Nephron progenitor cell (in vitro differentiated cells): ENCODE data around the gene UTP3.
A peak's percentile ranks its signal among the peaks of the same experiment; 100 is the strongest.
"Not testable (repeated sequence)": the region's sequence is repeated elsewhere in the genome, so short reads cannot be mapped to it uniquely, and the experiment has no call there.

Experiments
- DNase-seq: peaks from one replicate; pipeline ENCODE4 v3.0.0; 2021
- H3K27ac Mint-ChIP-seq: 2 replicates; pipeline ENCODE4 v1.8.0; 2021; ENCODE audit warnings: mild to moderate bottlenecking, moderate library complexity, mixed read lengths
- H3K27me3 Mint-ChIP-seq: 2 replicates; pipeline ENCODE4 v1.8.0; 2021; ENCODE audit warnings: mild to moderate bottlenecking, low read depth, mixed read lengths; ENCODE audit not compliant: poor library complexity
- H3K36me3 Mint-ChIP-seq: 2 replicates; pipeline ENCODE4 v1.8.0; 2021; ENCODE audit warnings: low read depth, mixed read lengths
- H3K4me1 Mint-ChIP-seq: 2 replicates; pipeline ENCODE4 v1.8.0; 2021; ENCODE audit warnings: mixed read lengths
- H3K4me3 Mint-ChIP-seq: 2 replicates; pipeline ENCODE4 v1.8.0; 2021; ENCODE audit warnings: mild to moderate bottlenecking, moderate library complexity, mixed read lengths
- H3K9me3 Mint-ChIP-seq: 2 replicates; pipeline ENCODE4 v1.8.0; 2021; ENCODE audit warnings: mild to moderate bottlenecking, moderate library complexity, mixed read lengths
- TF ChIP-seq, protein P1 (sequence below): fragments of 200-600 bp; sonication (generic); IDR thresholded peaks from 2 replicates; pipeline ENCODE4 v1.5.0; 2021; ENCODE audit warnings: antibody characterized with exemption

UTP3 gene

DNA sequence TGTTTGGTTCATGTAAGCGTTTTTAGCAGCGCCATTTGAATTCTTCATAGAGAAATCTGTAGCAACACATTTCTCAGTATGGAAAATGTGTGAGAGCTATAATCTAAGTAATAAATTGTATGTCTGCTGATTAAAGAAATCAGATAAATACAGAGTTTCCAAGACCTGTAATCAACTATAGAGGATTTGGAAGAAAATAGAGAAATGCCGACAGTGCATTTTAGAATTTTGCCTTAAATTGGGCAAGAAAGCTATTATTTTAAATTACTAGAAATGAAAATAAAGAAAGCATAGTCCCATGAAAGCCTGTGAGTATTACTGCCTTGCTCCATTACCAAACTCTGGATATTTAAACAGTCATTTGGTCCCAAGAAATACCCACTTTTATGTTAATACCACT lies 36.1 kb downstream of the UTP3 start:
- Mint-ChIP-seq H3K27ac (no peak overlapping the region), H3K4me3 (no peak overlapping the region), H3K27me3 (no peaks in the 10 kb centered on the region), H3K36me3 (peaks cover 7% of the 10 kb centered on the region), H3K9me3 (no peaks in the 10 kb centered on the region), H3K4me1 (peaks cover 22% of the 10 kb centered on the region)
- TF ChIP-seq, protein P1, sequence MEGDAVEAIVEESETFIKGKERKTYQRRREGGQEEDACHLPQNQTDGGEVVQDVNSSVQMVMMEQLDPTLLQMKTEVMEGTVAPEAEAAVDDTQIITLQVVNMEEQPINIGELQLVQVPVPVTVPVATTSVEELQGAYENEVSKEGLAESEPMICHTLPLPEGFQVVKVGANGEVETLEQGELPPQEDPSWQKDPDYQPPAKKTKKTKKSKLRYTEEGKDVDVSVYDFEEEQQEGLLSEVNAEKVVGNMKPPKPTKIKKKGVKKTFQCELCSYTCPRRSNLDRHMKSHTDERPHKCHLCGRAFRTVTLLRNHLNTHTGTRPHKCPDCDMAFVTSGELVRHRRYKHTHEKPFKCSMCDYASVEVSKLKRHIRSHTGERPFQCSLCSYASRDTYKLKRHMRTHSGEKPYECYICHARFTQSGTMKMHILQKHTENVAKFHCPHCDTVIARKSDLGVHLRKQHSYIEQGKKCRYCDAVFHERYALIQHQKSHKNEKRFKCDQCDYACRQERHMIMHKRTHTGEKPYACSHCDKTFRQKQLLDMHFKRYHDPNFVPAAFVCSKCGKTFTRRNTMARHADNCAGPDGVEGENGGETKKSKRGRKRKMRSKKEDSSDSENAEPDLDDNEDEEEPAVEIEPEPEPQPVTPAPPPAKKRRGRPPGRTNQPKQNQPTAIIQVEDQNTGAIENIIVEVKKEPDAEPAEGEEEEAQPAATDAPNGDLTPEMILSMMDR, result no peak
- no peak for DNase-seq

DNA sequence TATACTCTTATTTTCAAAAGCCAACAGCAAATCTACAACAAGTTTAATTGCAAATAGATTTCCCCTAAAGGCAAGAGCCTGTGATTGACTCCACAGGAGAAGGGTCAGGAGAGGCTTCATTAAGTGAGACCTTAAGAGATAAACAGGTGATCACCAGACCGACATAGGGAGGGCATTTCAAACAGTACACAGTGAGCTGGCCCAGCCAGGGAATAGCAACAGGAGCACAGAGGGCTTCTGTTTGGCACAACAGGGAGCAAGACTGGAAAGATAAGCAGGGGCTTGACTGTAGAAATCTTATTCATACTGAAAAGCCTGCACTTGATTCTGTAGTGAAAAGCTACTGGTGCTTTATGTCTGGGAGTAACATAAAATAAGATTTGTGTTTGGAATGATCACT lies 37.3 kb downstream of the UTP3 start:
- H3K9me3 Mint-ChIP-seq, result no peaks in the 10 kb centered on the region

DNA sequence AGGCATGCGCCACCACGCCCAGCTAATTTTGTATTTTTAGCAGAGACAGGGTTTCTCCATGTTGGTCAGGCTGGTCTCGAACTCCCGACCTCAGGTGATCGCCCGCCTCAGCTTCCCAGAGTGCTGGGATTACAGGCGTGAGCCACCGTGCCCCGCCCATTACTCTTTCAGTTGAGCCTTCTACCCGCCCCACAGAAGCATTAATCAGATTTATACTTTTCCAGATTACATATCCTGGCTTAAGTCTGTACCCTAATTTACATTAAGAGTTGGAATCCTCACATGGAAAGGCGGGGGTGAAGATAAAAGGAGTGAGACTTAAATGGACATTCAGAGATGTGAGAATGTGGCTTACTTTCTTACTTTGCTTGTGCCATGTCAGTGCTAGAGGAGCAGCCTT lies 38.2 kb downstream of the UTP3 start:
- not testable (repeated sequence) for H3K9me3 Mint-ChIP-seq, H3K27me3 Mint-ChIP-seq, H3K4me3 Mint-ChIP-seq, H3K36me3 Mint-ChIP-seq, DNase-seq
- H3K27ac Mint-ChIP-seq, result peak overlapping the region; percentile 29
- H3K4me1 Mint-ChIP-seq, result peaks cover 19% of the 10 kb centered on the region

More for the DNA sequence above, 37.3 kb downstream of the UTP3 start:
- Mint-ChIP-seq H3K36me3 (peaks cover 7% of the 10 kb centered on the region), H3K4me3 (no peak overlapping the region), H3K27ac (no peak overlapping the region), H3K27me3 (no peaks in the 10 kb centered on the region), H3K4me1 (peaks cover 22% of the 10 kb centered on the region)
- TF ChIP-seq, protein P1, result no peak
- no peak for DNase-seq

DNA sequence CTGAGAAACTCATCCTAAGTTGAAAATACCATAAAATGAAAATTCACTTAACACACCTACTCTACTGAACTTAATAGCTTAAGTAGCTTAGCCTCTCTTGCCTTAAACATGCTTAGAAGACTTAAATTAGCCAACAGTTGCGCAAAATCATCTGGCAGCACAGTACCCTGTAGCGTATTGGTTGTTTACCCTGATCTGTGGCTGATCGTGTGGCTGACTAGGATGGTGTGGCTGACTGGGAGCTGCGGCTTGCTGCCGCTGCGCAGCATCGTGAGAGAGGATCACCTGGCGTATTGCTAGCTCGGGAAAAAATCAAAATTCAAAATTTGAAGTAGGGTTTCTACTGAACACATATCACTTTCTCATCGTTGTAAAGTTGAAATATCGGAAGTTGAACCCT lies 39.8 kb downstream of the UTP3 start:
- Mint-ChIP-seq H3K36me3 (peaks cover 7% of the 10 kb centered on the region), H3K9me3 (no peaks in the 10 kb centered on the region), H3K27ac (peak overlapping the region; percentile 60), H3K4me3 (no peak overlapping the region), H3K27me3 (no peaks in the 10 kb centered on the region), H3K4me1 (peaks cover 4% of the 10 kb centered on the region)
- DNase-seq, result no peak
- TF ChIP-seq, protein P1, result no peak

DNA sequence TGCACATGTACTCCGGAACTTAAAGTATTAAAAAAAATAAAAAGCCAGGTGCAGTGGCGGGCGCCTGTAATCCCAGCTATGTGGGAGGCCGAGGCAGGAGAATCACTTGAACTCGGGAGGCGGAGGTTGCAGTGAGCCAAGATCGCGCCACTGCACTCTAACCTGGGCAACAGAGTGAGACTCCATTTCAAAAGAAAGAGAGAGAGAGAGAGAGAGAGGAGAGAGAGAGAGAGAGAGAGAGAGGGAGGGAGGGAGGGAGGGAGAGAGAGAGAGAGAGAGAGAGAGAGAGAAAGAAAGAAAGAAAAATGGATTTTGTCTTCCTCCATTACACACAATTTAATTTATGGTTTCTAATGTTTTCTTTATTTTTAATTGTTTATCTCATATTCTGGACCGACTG lies 44.5 kb downstream of the UTP3 start:
- peaks cover 14% of the 10 kb centered on the region for H3K4me1 Mint-ChIP-seq
- not testable (repeated sequence) for DNase-seq, H3K27me3 Mint-ChIP-seq, H3K27ac Mint-ChIP-seq, H3K9me3 Mint-ChIP-seq, H3K4me3 Mint-ChIP-seq, H3K36me3 Mint-ChIP-seq

DNA sequence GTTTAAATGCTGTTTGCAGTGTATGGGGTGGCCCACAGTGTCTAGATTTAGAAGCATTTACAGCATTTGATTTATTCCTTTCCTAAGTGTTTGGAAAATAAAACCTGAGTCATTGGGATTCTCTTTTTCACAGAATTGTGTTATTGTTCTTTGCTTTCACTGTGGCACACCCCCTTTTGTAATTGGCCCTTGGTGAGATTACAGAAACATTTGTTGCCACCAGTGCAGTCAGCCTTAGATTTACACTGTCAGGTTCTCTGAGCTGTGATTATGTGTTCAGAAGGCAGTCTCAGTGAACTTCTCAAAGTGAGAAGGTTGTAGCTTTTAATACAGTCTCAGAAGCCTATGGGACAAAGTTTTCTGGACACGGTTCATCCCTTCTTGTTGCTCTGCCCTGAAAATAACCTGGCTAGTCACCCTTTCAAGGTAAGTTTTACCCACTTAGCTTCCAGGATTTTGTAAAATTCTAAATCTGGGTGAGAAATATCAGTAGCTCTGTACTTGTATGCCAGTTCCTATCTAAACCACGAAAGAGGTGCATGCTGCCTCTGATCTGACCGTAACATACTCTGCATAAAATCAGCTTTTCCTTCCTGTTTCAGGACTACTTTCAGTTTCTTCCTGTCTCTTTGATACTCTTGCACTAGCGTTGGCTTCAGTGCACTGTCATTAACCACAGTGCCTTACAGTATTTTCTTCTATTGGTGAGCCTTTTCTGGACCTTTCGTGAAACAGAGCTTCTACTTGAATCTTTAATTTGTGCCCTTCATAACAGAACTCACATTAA lies 46.0 kb downstream of the UTP3 start:
- peaks cover 14% of the 10 kb centered on the region for H3K4me1 Mint-ChIP-seq
- no peaks in the 10 kb centered on the region for H3K36me3 Mint-ChIP-seq
- H3K27me3 Mint-ChIP-seq, result peaks cover 3% of the 10 kb centered on the region
- peak overlapping the region; percentile 1 for H3K4me3 Mint-ChIP-seq
- TF ChIP-seq, protein P1, result no peak
- no peak for DNase-seq
- peak overlapping the region; percentile 66 for H3K27ac Mint-ChIP-seq
- H3K9me3 Mint-ChIP-seq, result no peaks in the 10 kb centered on the region

DNA sequence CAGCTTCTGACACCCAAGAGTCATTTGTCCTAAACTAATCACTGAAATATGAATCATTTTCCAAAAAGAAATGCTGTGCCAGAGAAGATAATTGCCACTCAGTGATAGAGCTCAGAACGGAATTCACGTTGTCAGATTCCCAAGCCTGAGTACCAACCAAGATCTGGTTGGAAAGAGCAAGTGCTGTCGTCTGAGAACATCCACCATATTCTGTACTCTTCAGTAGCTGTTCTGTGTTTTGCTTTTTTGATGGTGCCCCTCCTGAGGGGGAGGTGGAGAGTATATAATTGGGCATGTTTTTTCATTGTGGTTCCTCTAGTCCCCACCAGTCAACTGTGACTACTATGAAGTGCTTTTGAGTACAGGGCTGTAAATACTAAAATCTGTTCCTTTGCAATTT lies 46.6 kb downstream of the UTP3 start:
- peaks cover 3% of the 10 kb centered on the region for H3K27me3 Mint-ChIP-seq
- no peaks in the 10 kb centered on the region for H3K36me3 Mint-ChIP-seq
- DNase-seq, result no peak
- H3K4me1 Mint-ChIP-seq, result peaks cover 14% of the 10 kb centered on the region
- H3K27ac Mint-ChIP-seq, result peak overlapping the region; percentile 66
- TF ChIP-seq, protein P1, result no peak
- H3K4me3 Mint-ChIP-seq, result no peak overlapping the region
- H3K9me3 Mint-ChIP-seq, result no peaks in the 10 kb centered on the region
